Calu3 (cell line): ENCODE measurements around the gene CCDC183. TPM values are rescaled to one million over a fixed set of nuclear protein-coding genes. Genes with fewer than 3 reads are reported as not detected.
"Not testable (repeated sequence)": the region's sequence is repeated elsewhere in the genome, so short reads cannot be mapped to it uniquely, and the experiment has no call there.

ENCODE experiments used
- BruUV-seq: library from RNA; stranded (reverse); fragments of 400-500 nt; replicated peaks from 2 replicates; lab custom pipeline; 2021; lab: Mats Ljungman, UMichigan
- CTCF ChIA-PET: fragments of 300-600 bp; sonication (Branson Sonifier 250); formaldehyde crosslinking; loops from one replicate; lab custom pipeline; 2022; ENCODE audit warnings: antibody characterized with exemption; lab: Charles Lee
- DNase-seq: peaks from one replicate; pipeline ENCODE4 v3.0.0; 2022
- H3K27ac Mint-ChIP-seq: one replicate; pipeline ENCODE4 v1.8.0; 2022; ENCODE audit warnings: mixed read lengths; ENCODE audit not compliant: unreplicated experiment
- H3K27me3 Mint-ChIP-seq: one replicate; pipeline ENCODE4 v1.8.0; 2022; ENCODE audit warnings: mixed read lengths; ENCODE audit not compliant: unreplicated experiment
- H3K36me3 Mint-ChIP-seq: one replicate; pipeline ENCODE4 v1.8.0; 2022; ENCODE audit warnings: mild to moderate bottlenecking, moderate library complexity, mixed read lengths; ENCODE audit not compliant: insufficient read depth, unreplicated experiment
- H3K4me1 Mint-ChIP-seq: one replicate; pipeline ENCODE4 v1.8.0; 2022; ENCODE audit warnings: mild to moderate bottlenecking, low read depth, mixed read lengths; ENCODE audit not compliant: unreplicated experiment
- H3K4me3 Mint-ChIP-seq: one replicate; pipeline ENCODE4 v1.8.0; 2022; ENCODE audit warnings: mild to moderate bottlenecking, low read depth, moderate library complexity, mixed read lengths; ENCODE audit not compliant: unreplicated experiment
- H3K9me3 Mint-ChIP-seq: one replicate; pipeline ENCODE4 v1.8.0; 2022; ENCODE audit warnings: low read depth, mixed read lengths; ENCODE audit not compliant: unreplicated experiment
- intact Hi-C: fragments of 100-400 bp; cut with micrococcal nuclease; formaldehyde crosslinking; loops from one replicate; pipeline ENCODE4 v1.10.0; 2022; ENCODE audit not compliant: unreplicated experiment
- total RNA-seq: library from RNA; stranded (reverse); gene quantifications from 2 replicates; pipeline ENCODE4 v1.2.3, GENCODE V29; 2022
- TF ChIP-seq, protein P1 (sequence below): fragments of 200-600 bp; IDR thresholded peaks from one replicate; pipeline ENCODE4 v1.8.0; 2022; ENCODE audit warnings: antibody characterized with exemption; ENCODE audit not compliant: unreplicated experiment

CCDC183 gene
- total RNA-seq, 1 experiment from 2014 or later, result 0.38 TPM

DNA sequence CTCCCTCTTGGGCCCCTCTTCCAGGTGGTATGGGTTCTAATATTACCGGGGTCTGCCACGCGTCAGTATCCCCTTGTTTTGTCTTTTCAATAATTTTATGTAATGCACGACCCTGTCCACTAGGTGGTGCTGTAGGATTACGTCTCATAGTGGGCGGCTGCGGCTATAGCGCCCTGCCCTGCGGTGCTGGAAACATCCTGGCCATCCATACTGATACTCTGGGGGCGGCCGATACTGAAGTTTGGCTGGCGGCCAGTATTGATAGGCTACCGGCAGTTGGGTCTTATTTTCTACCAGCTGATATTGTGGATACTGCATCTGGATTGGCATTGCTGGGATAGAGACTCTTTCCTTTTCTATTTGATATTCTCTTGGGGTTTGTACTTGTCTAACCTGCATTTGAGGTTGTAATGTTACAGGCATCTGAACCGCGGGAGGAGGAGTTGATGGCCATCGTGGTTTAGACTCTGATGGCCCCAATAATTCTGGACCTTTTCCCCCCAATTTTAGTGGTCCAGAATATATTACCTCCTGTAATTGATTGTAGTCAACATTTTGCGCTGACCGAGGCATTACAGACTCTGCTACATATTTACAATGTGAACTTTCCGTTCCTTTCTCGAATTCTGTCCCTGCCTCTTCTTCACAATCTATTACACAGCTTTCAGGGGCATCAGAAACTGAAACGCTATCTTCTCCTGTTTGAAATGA lies 8.3 kb upstream of the CCDC183 start:
- H3K4me1 Mint-ChIP-seq, result peaks cover 48% of the 10 kb centered on the region
- H3K27me3 Mint-ChIP-seq, result no peaks in the 10 kb centered on the region
- TF ChIP-seq, protein P1, sequence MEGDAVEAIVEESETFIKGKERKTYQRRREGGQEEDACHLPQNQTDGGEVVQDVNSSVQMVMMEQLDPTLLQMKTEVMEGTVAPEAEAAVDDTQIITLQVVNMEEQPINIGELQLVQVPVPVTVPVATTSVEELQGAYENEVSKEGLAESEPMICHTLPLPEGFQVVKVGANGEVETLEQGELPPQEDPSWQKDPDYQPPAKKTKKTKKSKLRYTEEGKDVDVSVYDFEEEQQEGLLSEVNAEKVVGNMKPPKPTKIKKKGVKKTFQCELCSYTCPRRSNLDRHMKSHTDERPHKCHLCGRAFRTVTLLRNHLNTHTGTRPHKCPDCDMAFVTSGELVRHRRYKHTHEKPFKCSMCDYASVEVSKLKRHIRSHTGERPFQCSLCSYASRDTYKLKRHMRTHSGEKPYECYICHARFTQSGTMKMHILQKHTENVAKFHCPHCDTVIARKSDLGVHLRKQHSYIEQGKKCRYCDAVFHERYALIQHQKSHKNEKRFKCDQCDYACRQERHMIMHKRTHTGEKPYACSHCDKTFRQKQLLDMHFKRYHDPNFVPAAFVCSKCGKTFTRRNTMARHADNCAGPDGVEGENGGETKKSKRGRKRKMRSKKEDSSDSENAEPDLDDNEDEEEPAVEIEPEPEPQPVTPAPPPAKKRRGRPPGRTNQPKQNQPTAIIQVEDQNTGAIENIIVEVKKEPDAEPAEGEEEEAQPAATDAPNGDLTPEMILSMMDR, result peak; percentile 74
- CTCF ChIA-PET, result interaction anchor here (0.7 to 1.6 kb wide), 2 partner anchors 280 to 431 kb away, joined by 3 read pairs; no protein-coding TSS in a partner anchor
- no peaks in the 10 kb centered on the region for H3K9me3 Mint-ChIP-seq
- no TSS peak for BruUV-seq
- intact Hi-C loops, result loop anchor here (2.0 kb wide), 1 partner anchor 247 kb away; no protein-coding TSS in a partner anchor
- no peak overlapping the region for H3K27ac Mint-ChIP-seq
- peak overlapping the region; percentile 43 for H3K4me3 Mint-ChIP-seq
- DNase-seq, result peak; percentile 52
- H3K36me3 Mint-ChIP-seq, result peaks cover 24% of the 10 kb centered on the region

DNA sequence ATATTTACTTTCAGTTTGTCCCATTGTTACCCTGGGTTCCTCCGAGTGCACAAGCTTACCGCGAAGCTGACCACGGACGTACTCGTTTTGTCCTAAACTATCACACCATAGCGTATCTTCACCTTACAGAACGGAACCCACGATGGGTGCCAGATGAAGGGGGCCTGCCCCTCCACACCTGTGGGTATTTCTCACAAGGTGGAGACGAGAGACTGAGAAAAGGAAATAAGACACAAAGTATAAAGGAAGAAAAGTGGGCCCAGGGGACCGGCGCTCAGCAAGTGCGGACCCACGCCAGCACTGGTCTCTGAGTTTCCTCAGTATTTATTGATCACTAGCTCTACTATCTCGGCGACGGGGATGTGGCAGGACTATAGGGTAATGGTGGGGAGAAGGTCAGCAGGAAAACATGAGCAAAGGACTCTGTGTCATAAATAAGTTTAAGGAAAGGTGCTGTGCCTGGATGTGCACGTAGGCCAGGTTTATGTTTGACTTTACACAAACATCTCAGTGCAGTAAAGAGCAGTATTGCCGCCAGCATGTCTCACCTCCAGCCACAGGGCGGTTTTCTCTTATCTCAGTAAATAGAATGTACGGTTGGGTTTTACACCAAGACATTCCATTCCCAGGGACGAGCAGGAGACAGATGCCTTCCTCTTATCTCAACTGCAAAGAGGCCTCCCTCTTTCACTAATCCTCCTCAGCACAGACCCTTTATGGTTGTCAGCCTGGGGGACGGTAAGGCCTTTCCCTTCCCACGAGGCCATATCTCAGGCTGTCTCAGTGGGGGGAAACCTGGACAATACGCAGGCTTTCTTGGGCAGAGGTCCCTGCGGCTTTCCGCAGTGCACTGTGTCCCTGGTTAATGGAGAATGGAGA lies 7.3 kb upstream of the CCDC183 start:
- CTCF ChIA-PET, result interaction anchor here (0.7 to 1.6 kb wide), 2 partner anchors 279 to 430 kb away, joined by 3 read pairs; no protein-coding TSS in a partner anchor
- H3K36me3 Mint-ChIP-seq, result peaks cover 30% of the 10 kb centered on the region
- DNase-seq, H3K9me3 Mint-ChIP-seq, BruUV-seq, intact Hi-C loops, H3K27me3 Mint-ChIP-seq: not testable (repeated sequence)
- peaks cover 48% of the 10 kb centered on the region for H3K4me1 Mint-ChIP-seq
- peak overlapping the region; percentile 43 for H3K4me3 Mint-ChIP-seq
- H3K27ac Mint-ChIP-seq, result peak overlapping the region; percentile 13

DNA sequence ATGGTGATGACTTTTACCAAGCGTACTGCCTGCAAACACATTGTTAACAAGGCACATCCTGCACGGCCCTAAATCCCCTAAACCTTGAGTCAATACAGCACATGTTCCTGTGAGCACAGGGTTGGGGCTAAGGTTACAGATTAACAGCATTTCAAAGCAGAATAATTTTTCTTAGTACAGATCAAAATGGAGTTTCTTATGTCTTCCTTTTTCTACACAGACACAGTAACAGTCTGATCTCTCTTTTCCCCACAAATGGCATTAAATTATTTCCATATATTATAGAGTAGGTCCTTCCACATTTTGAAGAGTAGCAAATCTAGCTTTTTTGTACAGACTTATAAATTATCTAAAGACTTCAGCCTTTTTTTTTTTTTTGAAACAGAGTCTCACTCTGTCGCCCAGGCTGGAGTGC lies 6.6 kb upstream of the CCDC183 start:
- no peak for DNase-seq
- TF ChIP-seq, protein P1, result no peak
- Mint-ChIP-seq H3K27me3 (no peaks in the 10 kb centered on the region), H3K36me3 (peaks cover 30% of the 10 kb centered on the region), H3K9me3 (no peaks in the 10 kb centered on the region), H3K4me3 (no peak overlapping the region), H3K27ac (peak overlapping the region; percentile 13), H3K4me1 (peaks cover 44% of the 10 kb centered on the region)
- BruUV-seq, result no TSS peak
- intact Hi-C loops, result no loop called here
- CTCF ChIA-PET, result no interaction called here

DNA sequence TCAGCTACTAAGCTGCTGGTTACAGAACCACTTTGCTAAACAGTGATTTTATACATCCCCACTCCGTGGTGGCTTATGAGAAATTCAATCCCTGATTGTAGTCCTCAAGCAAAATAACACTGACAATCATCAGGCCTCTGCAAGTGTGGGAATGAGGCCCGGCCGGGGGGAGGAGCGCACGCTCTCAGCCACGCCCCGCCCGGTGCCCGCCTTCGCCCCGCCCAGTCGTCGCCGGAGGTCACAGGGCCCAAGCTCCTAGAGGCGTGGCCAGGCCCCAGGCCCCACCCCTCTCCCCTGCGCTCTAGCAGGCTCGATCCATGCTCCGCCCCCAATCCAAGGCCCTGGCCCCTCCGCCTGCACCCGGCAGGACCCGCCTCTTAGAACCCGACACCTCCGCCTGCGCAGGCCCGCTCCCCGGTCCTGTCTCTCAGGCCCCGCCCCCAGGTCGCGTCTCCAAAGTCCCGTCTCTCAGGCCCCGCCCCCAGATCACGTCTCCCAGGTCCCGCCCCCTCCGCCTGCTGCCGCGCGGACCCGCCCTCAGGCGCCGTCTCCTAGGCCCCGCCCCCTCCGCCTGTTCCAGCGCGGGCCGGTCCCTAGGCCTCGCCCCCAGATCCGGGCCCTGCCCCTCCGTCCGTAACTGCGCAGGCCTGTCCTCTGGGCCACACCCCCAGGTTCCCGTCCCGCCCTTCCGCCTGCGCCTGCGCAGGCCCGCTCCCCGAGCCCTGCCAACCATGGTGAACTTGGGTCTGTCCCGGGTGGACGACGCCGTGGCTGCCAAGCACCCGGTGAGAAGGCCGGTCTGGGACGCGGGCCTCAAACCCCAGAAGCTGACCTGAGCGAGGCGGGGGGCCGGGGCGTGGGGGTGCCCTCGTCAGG lies 5.3 kb upstream of the CCDC183 start, which contains the start of gene TMEM141:
Gene TMEM141 (plus strand): TSS at position 705 of the 876 bp plus-strand sequence. CDS start 27 bp downstream, at position 732.
- Mint-ChIP-seq H3K9me3 (no peaks in the 10 kb centered on the region), H3K4me1 (peaks cover 30% of the 10 kb centered on the region), H3K4me3 (peak within 1 kb of the TSS; percentile 72), H3K27me3 (peaks cover 3% of the 10 kb centered on the region), H3K27ac (peak within 1 kb of the TSS; percentile 52), H3K36me3 (peaks cover 36% of the 10 kb centered on the region)
- intact Hi-C loops, result no loop called here
- CTCF ChIA-PET, result interaction anchor here (0.6 to 1.0 kb wide), 5 partner anchors 8 to 339 kb away, joined by 3 to 5 read pairs (median 3); partner anchors contain the start of gene AJM1
- peak; percentile 98 for DNase-seq
- BruUV-seq, result no TSS peak
- TF ChIP-seq, protein P1, result no peak
